Measurements from ENCODE around the gene LDHB. TPM values are rescaled to one million over a fixed set of nuclear protein-coding genes. Genes with fewer than 3 reads are reported as not detected.
"Not testable (repeated sequence)": the region's sequence is repeated elsewhere in the genome, so short reads cannot be mapped to it uniquely, and the experiment has no call there.

Gene LDHB
- total and polyA plus RNA-seq, 10 of the 15 experiments (the other 5 are each of a cell fraction or from before 2014, with no cell fraction given): 800 to 3,692 (median 1,366) TPM

GRCh38 chr12:21598651-21599050 is 59.0 kb downstream of the LDHB start:
- no peak for ATAC-seq
- BruUV-seq (replicated peaks): no TSS peak

GRCh38 chr12:21595356-21595755 is 62.3 kb downstream of the LDHB start:
- in situ Hi-C loops (cut with MboI); BruUV-seq (replicated peaks); ATAC-seq; RAD21 ChIA-PET (ENCODE audit: unreplicated experiment); H3K27ac ChIP-seq (ENCODE audit: control insufficient read depth, insufficient read depth); H2AFZ ChIP-seq (ENCODE audit: control insufficient read depth, low read depth, low read length); H4K20me1 ChIP-seq (ENCODE audit: control insufficient read depth, insufficient read depth); H3K4me3 ChIP-seq; H3K9me3 ChIP-seq (replicated peaks; ENCODE audit: control insufficient read depth, insufficient read depth, low read length); H3K27me3 ChIP-seq (replicated peaks in 1 of 2; ENCODE audit: control insufficient read depth in 2 of 2, insufficient read depth in 2 of 2, low read length in 1 of 2); H3K9ac ChIP-seq (ENCODE audit: control insufficient read depth, insufficient read depth, low read length); FAIRE-seq; H3K36me3 ChIP-seq (ENCODE audit: control insufficient read depth in 2 of 2, insufficient read depth in 2 of 2, low read length in 1 of 2); DNase-seq (ENCODE audit: low read depth, low spot score); H3K4me2 ChIP-seq (ENCODE audit: control insufficient read depth, insufficient read depth); POLR2A ChIA-PET; SMC1A ChIA-PET (ENCODE audit: uncharacterized antibody, unreplicated experiment); intact Hi-C loops (cut with micrococcal nuclease; ENCODE audit: unreplicated experiment); H3K79me2 ChIP-seq (ENCODE audit: control insufficient read depth, insufficient read depth, low read length); CTCF ChIA-PET; H3K4me1 ChIP-seq (ENCODE audit: control insufficient read depth, insufficient read depth, low read length): not testable (repeated sequence)

More at GRCh38 chr12:21598651-21599050, 59.0 kb downstream of the LDHB start:
- Histone ChIP-seq H3K4me1 (ENCODE audit: control insufficient read depth, insufficient read depth, low read length) (0 out of 2 replicates have a peak, but pooled peaks cover 3% of the 10 kb centered on the region), H2AFZ (ENCODE audit: control insufficient read depth, low read depth, low read length) (no peak overlapping the region), H3K9me3 (replicated peaks; ENCODE audit: control insufficient read depth, insufficient read depth, low read length) (no peaks in the 10 kb centered on the region), H3K9ac (ENCODE audit: control insufficient read depth, insufficient read depth, low read length) (no peak overlapping the region), H3K36me3 (ENCODE audit: control insufficient read depth in 2 of 2, insufficient read depth in 2 of 2, low read length in 1 of 2) (no peaks in the 10 kb centered on the region), H4K20me1 (ENCODE audit: control insufficient read depth, insufficient read depth) (no peaks in the 10 kb centered on the region), H3K4me3 (no peak overlapping the region), H3K27ac (ENCODE audit: control insufficient read depth, insufficient read depth) (no peak overlapping the region), H3K4me2 (ENCODE audit: control insufficient read depth, insufficient read depth) (no peak overlapping the region), H3K79me2 (ENCODE audit: control insufficient read depth, insufficient read depth, low read length) (no peaks in the 10 kb centered on the region), H3K27me3 (replicated peaks in 1 of 2; ENCODE audit: control insufficient read depth in 2 of 2, insufficient read depth in 2 of 2, low read length in 1 of 2) (no peaks in the 10 kb centered on the region)
- intact Hi-C loops (cut with micrococcal nuclease; ENCODE audit: unreplicated experiment): no loop called here
- no peak for TF ChIP-seq BHLHE40 (IDR thresholded peaks at IDR 0.05; ENCODE audit: borderline replicate concordance in 1 of 2, low read depth in 2 of 2, low read length in 1 of 2)
- TF ChIP-seq SREBF1 (IDR thresholded peaks at IDR 0.05; ENCODE audit: low read length): no peak
- no peak for TF ChIP-seq MLLT1 (IDR thresholded peaks at IDR 0.05)
- no peak for DNase-seq (ENCODE audit: low read depth, low spot score)
- in situ Hi-C loops (cut with MboI): no loop called here
- FAIRE-seq: no peak
- ChIA-PET SMC1A (ENCODE audit: uncharacterized antibody, unreplicated experiment) (interaction anchor here (1.1 kb wide), 1 partner anchor 60 kb away, joined by 3 read pairs; no protein-coding TSS in a partner anchor), CTCF (interaction anchor here (3.1 kb wide), 1 partner anchor 82 kb away, joined by 11 read pairs; no protein-coding TSS in a partner anchor), RAD21 (ENCODE audit: unreplicated experiment) (no interaction called here), POLR2A (no interaction called here)
- WGBS (ENCODE audit: insufficient coverage, insufficient replicate concordance, low lambda C conversion rate, missing lambda C conversion rate): 46% methylated on average over 4 of the region's 4 CpGs
